HUES6 (cell line): ENCODE measurements around the gene LILRB1.

ENCODE experiments used
- H3K27ac ChIP-seq: 2 replicates; pipeline ENCODE4 v1.7.0; 2013; ENCODE audit warnings: low read depth, mild to moderate bottlenecking, low read length, inconsistent platforms
- H3K27me3 ChIP-seq: 2 replicates; pipeline ENCODE4 v1.6.1; 2013; ENCODE audit warnings: low read length; ENCODE audit not compliant: control insufficient read depth, insufficient read depth
- H3K36me3 ChIP-seq: 2 replicates; pipeline ENCODE4 v1.6.1; 2013; ENCODE audit warnings: low read length; ENCODE audit not compliant: control insufficient read depth, insufficient read depth
- H3K4me1 ChIP-seq: 2 replicates; pipeline ENCODE4 v1.6.1; 2013; ENCODE audit warnings: low read length; ENCODE audit not compliant: control insufficient read depth, insufficient read depth
- H3K4me3 ChIP-seq: 2 replicates; pipeline ENCODE4 v1.5.1; 2013; ENCODE audit warnings: low read depth, low read length
- H3K9ac ChIP-seq: one replicate; pipeline ENCODE4 v1.6.1; 2013; ENCODE audit warnings: mild to moderate bottlenecking, low read length
- H3K9me3 ChIP-seq: 2 replicates; pipeline ENCODE4 v1.6.1; 2013; ENCODE audit warnings: low read depth, low read length; ENCODE audit not compliant: control insufficient read depth, insufficient read depth

Gene LILRB1

DNA sequence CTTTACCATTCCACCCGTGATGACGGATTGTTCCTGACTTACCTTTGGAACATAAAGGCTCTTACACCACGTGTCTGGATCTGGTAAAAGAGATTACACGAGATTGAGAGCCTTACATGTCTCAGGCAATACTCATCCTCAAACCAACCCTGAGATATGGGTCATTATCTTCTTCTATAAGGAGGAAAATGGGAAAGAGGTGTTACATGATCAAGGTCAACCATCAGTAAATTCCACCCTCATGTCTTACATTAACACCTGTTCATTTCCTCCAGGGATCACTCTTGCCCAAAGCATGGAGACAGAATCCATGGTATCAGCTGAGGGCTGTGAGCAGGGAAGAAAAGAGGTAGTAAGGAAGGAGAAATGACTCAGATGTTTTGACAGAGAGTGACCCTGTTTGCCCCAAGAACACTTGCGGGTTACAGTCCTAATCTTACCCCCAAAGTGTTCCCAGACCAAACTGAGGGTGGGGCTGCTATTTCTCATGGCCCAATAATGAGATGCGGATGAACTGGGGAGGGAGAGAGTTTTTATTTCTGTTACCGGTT lies 52.1 kb downstream of the LILRB1 start:
- no peaks in the 10 kb centered on the region for H3K36me3 ChIP-seq
- H3K9me3 ChIP-seq = peaks cover 15% of the 10 kb centered on the region; the same call in 1 of the 2 replicates
- H3K9ac ChIP-seq = no peak overlapping the region
- H3K4me3 ChIP-seq = no peak overlapping the region
- H3K4me1 ChIP-seq = no peaks in the 10 kb centered on the region
- H3K27ac ChIP-seq = no peak overlapping the region
- H3K27me3 ChIP-seq = no peaks in the 10 kb centered on the region; the same call in 1 of the 2 replicates

- Histone ChIP-seq H3K27ac (no peak overlapping the region), H3K9ac (no peak overlapping the region), H3K27me3 (peaks cover 6% of the 10 kb centered on the region; the same call in 1 of the 2 replicates), H3K4me1 (no peaks in the 10 kb centered on the region), H3K36me3 (no peaks in the 10 kb centered on the region), H3K9me3 (peaks cover 19% of the 10 kb centered on the region; the same call in 1 of the 2 replicates), H3K4me3 (no peak overlapping the region)
These were observed 54.2 kb downstream of the LILRB1 start for GRCh38 chr19:54684527-54684926.
